DND-41 (cell line): ENCODE results near the gene PLD1.

Experiments used
- ATAC-seq: fragments of 200-7000 bp; cut with Tn5 transposase; 3 replicates; pipeline ENCODE4 v1.9.1; 2021; ENCODE audit warnings: low read depth; ENCODE audit not compliant: insufficient read depth
- DNase-seq: peaks from one replicate; pipeline ENCODE4 v3.0.0-alpha.2; 2020
- H2AFZ ChIP-seq: 2 replicates; pipeline ENCODE4 v1.6.0; 2012; ENCODE audit warnings: low read depth, low read length
- H3K27ac ChIP-seq: 2 replicates; pipeline ENCODE4 v1.5.1; 2012; ENCODE audit warnings: low read length, inconsistent platforms
- H3K27me3 ChIP-seq: fragments of 200-600 bp; sonication (generic); 2 replicates; pipeline ENCODE4 v1.6.0; 2012; ENCODE audit warnings: low read length, mild to moderate bottlenecking, inconsistent platforms; ENCODE audit not compliant: insufficient read depth, poor library complexity
- H3K36me3 ChIP-seq: 2 replicates; pipeline ENCODE4 v1.5.1; 2012; ENCODE audit warnings: low read length, inconsistent platforms; ENCODE audit not compliant: insufficient read depth
- H3K4me1 ChIP-seq: 2 replicates; pipeline ENCODE4 v1.5.1; 2012; ENCODE audit warnings: mild to moderate bottlenecking, low read length; ENCODE audit not compliant: insufficient read depth
- H3K4me2 ChIP-seq: 2 replicates; pipeline ENCODE4 v1.6.0; 2012; ENCODE audit warnings: mild to moderate bottlenecking, moderate library complexity, low read length, inconsistent platforms; ENCODE audit not compliant: insufficient read depth
- H3K4me3 ChIP-seq, 2 experiments: fragments of 200-600 bp in 1 of 2; shearing (Covaris generic) in 1 of 2; 2 replicates each; pipeline ENCODE4 v1.5.1; 2012 to 2016; ENCODE audit warnings: inconsistent platforms in 2 of 2, low read length in 2 of 2, mild to moderate bottlenecking in 2 of 2, low read depth in 1 of 2, moderate library complexity in 1 of 2
- H3K79me2 ChIP-seq: 2 replicates; pipeline ENCODE4 v1.6.0; 2012; ENCODE audit warnings: low read length, inconsistent platforms; ENCODE audit not compliant: insufficient read depth
- H3K9ac ChIP-seq: 2 replicates; pipeline ENCODE4 v1.6.0; 2012; ENCODE audit warnings: low read depth, mild to moderate bottlenecking, inconsistent platforms, low read length, moderate library complexity
- H3K9me3 ChIP-seq: 2 replicates; pipeline ENCODE4 v1.5.1; 2012; ENCODE audit warnings: low read length, moderate library complexity, mild to moderate bottlenecking, inconsistent platforms; ENCODE audit not compliant: insufficient read depth, severe bottlenecking
- H4K20me1 ChIP-seq: 2 replicates; pipeline ENCODE4 v1.6.0; 2012; ENCODE audit warnings: low read length; ENCODE audit not compliant: insufficient read depth
- EZH2 ChIP-seq: IDR thresholded peaks from 3 replicates; pipeline ENCODE4 v1.6.1; 2012; ENCODE audit warnings: borderline replicate concordance, low read depth, mild to moderate bottlenecking, moderate library complexity, low read length, inconsistent platforms; ENCODE audit not compliant: severe bottlenecking
- TF ChIP-seq, protein P1 (sequence below): IDR thresholded peaks from 2 replicates; pipeline ENCODE4 v1.5.1; 2012; ENCODE audit warnings: borderline replicate concordance, low read length, moderate library complexity, mild to moderate bottlenecking; ENCODE audit not compliant: poor library complexity, severe bottlenecking; ENCODE audit errors: extremely low read depth

PLD1 gene

DNA sequence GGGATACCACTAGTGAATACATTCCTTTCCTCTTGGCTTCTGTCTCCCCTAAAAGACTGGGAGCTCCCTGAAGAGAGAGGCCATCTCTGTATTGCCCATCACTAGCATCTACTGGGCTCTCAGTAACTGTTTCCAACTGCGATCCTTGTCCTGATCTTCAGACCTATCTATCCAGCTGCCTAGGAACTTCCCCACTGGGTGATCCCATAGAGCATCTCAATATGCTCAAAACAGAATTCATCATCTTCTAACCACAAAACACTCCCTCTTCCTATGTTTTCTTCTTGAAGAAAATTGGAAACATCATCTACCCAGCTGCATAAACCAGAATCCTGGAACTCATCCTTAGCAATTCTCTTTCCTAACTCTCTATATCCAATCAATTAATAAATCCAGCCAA is 54.6 kb downstream of the PLD1 start:
- no peaks in the 10 kb centered on the region for H3K79me2 ChIP-seq
- no peak overlapping the region for H3K27ac ChIP-seq
- no peak overlapping the region for H3K4me3 ChIP-seq
- H2AFZ ChIP-seq: no peak overlapping the region
- TF ChIP-seq, protein P1, sequence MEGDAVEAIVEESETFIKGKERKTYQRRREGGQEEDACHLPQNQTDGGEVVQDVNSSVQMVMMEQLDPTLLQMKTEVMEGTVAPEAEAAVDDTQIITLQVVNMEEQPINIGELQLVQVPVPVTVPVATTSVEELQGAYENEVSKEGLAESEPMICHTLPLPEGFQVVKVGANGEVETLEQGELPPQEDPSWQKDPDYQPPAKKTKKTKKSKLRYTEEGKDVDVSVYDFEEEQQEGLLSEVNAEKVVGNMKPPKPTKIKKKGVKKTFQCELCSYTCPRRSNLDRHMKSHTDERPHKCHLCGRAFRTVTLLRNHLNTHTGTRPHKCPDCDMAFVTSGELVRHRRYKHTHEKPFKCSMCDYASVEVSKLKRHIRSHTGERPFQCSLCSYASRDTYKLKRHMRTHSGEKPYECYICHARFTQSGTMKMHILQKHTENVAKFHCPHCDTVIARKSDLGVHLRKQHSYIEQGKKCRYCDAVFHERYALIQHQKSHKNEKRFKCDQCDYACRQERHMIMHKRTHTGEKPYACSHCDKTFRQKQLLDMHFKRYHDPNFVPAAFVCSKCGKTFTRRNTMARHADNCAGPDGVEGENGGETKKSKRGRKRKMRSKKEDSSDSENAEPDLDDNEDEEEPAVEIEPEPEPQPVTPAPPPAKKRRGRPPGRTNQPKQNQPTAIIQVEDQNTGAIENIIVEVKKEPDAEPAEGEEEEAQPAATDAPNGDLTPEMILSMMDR: no peak
- no peak for TF ChIP-seq EZH2
- H3K4me1 ChIP-seq: no peaks in the 10 kb centered on the region
- H3K9me3 ChIP-seq: no peaks in the 10 kb centered on the region
- H3K27me3 ChIP-seq: peaks cover 20% of the 10 kb centered on the region
- H4K20me1 ChIP-seq: no peaks in the 10 kb centered on the region
- H3K4me2 ChIP-seq: no peak overlapping the region
- ATAC-seq (no peak), DNase-seq (no peak)
- no peaks in the 10 kb centered on the region for H3K36me3 ChIP-seq
- H3K9ac ChIP-seq: no peak overlapping the region

DNA sequence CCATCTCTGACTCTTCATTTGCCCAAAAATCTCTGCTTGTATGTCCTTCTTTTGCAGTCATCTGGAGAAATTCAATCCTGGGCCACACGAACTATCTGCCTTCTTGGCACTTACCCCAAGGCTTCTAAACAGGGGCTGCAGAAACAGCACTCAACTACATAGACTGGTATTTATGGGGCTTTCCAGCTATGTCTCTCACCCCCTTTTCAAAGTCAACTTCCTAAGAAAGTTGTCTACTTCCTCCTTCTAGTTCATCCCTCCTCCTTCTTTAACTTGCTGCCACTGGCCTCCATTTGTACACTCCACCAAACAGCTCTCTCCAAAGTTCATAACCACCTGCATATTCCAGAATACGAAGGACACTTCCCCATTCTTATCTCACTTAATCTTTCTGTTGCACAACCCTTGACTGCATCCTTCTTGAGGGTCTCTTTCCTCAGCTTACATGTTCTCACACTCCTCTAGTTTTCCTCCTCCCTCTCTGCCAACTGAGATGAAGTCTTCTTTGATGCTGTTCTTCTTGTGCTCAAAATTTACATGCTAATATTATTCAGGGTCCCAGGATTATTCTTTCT is 55.2 kb downstream of the PLD1 start:
- no peak for TF ChIP-seq EZH2
- TF ChIP-seq, protein P1: no peak
- Histone ChIP-seq H3K4me2 (no peak overlapping the region), H3K27me3 (peaks cover 20% of the 10 kb centered on the region), H2AFZ (no peak overlapping the region), H3K4me3 (no peak overlapping the region), H3K27ac (no peak overlapping the region), H3K4me1 (no peaks in the 10 kb centered on the region), H3K79me2 (no peaks in the 10 kb centered on the region), H4K20me1 (no peaks in the 10 kb centered on the region), H3K36me3 (no peaks in the 10 kb centered on the region), H3K9me3 (no peaks in the 10 kb centered on the region), H3K9ac (no peak overlapping the region)
- DNase-seq (no peak), ATAC-seq (no peak)

DNA sequence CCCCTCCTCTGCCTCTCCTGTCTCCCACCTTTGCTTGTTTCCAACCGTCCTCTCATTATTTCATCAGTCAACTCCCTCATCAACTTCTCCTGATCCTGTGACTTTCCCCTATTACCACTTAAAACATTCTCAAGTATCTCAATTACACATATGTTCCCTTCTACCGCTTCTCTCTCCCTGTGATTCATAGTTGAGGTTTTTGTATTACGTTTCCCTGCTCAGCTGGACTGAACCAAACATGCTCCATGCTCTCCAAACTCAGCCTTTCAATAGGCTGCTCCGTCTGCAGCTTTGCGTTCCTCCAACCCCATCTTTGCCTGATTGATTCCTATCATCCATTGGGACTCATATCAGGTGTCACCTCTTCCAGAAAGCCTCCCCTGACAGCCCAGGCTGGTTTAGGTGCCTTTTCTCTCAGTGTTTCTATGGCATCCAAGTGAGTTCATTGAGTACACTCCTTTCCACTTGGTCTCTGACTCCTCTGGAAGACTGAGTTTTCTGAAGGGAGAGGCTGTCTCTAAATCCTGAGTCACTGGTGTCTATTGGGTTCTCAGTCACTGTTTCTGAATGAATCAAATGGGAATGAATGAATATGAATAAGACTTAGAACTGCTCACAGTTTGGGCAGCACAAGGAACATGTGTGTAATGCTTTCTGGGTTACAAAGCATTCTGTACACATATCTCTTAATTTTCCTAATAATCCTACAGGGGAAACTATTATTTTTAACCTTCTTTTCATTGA is 56.4 kb downstream of the PLD1 start:
- H4K20me1 ChIP-seq: no peaks in the 10 kb centered on the region
- no peak for TF ChIP-seq EZH2
- TF ChIP-seq, protein P1: no peak
- DNase-seq (no peak), ATAC-seq (no peak)
- no peak overlapping the region for H2AFZ ChIP-seq
- H3K36me3 ChIP-seq: no peaks in the 10 kb centered on the region
- peaks cover 20% of the 10 kb centered on the region for H3K27me3 ChIP-seq
- no peaks in the 10 kb centered on the region for H3K79me2 ChIP-seq
- no peaks in the 10 kb centered on the region for H3K9me3 ChIP-seq
- no peaks in the 10 kb centered on the region for H3K4me1 ChIP-seq
- H3K9ac ChIP-seq: no peak overlapping the region
- H3K27ac ChIP-seq: no peak overlapping the region
- no peak overlapping the region for H3K4me2 ChIP-seq
- no peak overlapping the region for H3K4me3 ChIP-seq
